ENCODE measurements around the gene ATP7A.

DNA sequence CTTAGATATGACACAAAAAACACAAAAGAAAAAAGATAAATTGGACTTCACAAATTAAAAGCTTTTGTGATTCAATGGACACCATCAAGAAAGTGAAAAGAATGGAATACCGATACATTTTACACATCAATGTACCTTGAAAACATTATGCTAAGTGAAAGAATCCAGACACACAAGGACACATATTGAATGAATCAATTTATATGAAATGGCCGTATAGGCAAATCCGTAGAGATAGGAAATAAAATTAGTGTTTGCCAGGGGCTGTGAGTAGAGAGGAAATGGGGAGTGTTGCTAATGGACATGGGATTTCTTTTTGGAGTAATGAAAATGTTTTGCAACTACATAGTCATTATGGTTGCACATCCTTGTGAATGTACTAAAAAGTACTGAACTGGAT, 55.9 kb downstream of the ATP7A start:
- TF ChIP-seq, protein P1, sequence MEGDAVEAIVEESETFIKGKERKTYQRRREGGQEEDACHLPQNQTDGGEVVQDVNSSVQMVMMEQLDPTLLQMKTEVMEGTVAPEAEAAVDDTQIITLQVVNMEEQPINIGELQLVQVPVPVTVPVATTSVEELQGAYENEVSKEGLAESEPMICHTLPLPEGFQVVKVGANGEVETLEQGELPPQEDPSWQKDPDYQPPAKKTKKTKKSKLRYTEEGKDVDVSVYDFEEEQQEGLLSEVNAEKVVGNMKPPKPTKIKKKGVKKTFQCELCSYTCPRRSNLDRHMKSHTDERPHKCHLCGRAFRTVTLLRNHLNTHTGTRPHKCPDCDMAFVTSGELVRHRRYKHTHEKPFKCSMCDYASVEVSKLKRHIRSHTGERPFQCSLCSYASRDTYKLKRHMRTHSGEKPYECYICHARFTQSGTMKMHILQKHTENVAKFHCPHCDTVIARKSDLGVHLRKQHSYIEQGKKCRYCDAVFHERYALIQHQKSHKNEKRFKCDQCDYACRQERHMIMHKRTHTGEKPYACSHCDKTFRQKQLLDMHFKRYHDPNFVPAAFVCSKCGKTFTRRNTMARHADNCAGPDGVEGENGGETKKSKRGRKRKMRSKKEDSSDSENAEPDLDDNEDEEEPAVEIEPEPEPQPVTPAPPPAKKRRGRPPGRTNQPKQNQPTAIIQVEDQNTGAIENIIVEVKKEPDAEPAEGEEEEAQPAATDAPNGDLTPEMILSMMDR (IDR thresholded peaks at IDR 0.05; ENCODE audit: poor library complexity) = no peak
- no peak for TF ChIP-seq EZH2 (IDR thresholded peaks at IDR 0.05; ENCODE audit: borderline replicate concordance)
- no peak for TF ChIP-seq EZH2phosphoT487 (IDR thresholded peaks at IDR 0.05; ENCODE audit: low read depth, severe bottlenecking, unreplicated experiment)

All from hepatocyte (in vitro differentiated cells).